GM18505 (cell line): ENCODE data around the gene PTTG1IP.

Source experiments
- ATAC-seq: cut with Tn5 transposase; IDR thresholded peaks from one replicate; pipeline ENCODE4 v1.9.1; 2021; ENCODE audit not compliant: unreplicated experiment
- POLR2A ChIP-seq: IDR thresholded peaks from 4 replicates; pipeline ENCODE4 v1.6.1; 2011; ENCODE audit warnings: borderline replicate concordance; ENCODE audit not compliant: insufficient read depth, insufficient read length; ENCODE audit errors: extremely low read depth

The PTTG1IP gene

DNA sequence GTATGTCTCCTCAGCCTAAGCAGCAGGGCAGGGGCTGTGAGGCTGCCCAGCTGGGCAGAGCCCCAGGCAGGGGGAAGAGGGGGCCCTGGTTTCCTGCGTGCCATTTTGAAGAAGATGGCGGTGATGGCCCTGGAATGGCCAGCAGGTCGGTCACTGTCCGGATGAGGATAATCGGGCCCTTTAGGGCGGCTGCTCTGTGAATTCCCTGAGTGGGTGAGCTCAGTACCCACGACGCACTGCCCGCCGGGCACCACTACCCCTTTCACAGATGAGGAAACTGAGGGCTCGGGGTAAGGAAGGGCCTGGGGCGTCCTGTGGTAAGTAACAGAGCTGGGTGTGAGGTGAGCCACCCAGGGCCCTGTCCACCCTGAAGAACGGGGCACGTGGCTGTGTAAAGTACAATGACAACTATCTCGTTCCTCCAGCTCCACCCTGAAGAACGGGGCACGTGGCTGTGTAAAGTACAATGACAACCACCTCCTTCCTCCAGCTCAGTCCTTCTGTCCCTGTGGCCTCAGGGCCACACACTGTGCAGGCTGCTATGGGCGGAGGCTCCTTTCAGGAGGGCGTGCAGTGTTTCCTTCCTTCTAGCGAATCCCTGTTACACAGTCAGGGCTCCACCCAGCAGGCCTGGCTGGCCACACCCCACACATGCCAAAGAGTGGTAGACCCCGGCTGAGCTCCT is 24.0 kb upstream of the PTTG1IP start:
- no peak for TF ChIP-seq POLR2A
- ATAC-seq = no peak

DNA sequence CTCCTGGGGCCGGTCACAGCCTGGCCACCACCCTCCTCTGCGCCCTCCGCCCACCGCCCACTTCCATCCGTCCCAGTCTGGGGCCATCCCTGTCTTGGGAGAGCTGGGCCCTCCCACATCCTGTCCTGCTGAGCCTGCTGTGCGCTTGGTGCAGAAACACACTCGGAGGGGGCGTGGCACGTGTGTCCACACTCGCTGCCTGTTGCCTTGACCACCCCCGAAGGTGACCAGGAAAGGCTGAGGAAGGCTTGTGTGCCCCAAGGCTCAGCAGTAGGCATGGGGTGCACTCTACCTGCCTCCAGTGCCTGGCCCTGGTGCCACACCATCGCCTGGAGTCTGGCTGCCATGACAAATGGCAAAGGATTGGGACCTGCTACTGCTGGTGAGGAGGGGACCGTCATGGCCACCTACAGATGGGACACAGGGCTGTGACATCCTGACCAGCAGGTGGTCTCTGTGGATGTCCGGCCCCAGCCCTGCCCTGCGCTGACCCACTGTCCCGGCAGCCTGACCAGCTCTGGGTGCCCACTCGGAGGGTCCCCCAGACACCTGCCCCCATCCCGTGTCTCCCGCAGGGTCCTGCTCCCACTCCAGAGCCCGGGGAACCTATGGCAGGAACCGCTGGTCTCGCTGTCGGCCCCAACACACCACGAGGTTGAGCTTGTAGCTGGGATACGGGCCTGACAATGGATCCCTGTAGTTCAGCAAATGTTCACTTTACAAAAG is 23.2 kb upstream of the PTTG1IP start:
- TF ChIP-seq POLR2A = no peak
- ATAC-seq = no peak

DNA sequence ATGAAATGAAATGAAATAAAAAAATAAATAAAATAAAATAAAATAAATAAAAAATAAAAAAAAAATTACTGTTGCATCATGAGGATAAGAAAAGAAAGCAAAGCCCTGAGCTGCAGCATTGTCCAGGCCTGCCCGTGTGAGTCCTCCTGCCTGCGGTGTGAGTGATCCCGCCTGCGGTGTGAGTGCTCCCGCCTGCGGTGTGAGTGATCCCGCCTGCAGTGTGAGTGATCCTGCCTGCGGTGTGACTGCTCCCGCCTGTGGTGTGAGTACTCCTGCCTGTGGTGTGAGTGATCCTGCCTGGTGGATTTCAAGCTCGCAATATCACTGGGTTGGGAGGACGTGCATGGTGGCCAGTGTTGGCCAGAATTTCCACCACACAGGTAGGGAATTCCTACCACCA is 22.4 kb upstream of the PTTG1IP start:
- TF ChIP-seq POLR2A = no peak
- ATAC-seq = no peak

DNA sequence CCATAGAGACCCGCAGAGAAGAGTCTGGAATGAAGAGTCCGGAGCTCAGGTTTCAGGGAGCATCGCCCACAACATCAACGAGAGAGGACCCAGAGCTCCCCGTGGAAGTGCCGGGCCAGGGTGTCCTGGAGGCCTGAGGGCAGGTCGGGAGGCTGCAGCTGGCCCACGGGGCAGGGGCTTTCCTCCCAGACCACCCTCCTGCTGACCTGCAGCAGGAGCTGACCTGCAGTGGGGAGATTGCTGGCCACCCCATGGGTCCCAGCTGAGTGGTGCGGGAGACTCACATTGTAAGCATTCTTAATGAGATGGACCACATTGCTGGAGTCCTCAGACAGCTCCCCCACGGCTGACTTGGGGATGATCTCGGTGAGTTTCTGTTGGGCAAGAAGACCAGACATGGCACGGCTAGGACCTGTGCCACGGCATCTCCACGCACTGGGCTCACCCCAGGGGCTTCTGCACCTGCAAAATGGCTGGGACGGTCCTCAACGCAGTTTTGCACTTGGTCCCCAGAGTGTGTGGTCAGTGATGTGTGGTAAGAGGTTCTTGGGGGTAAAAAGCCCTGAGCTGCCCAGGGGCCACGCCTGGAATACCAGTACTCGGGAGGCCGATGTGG is 21.3 kb upstream of the PTTG1IP start:
- ATAC-seq = no peak
- TF ChIP-seq POLR2A = no peak

DNA sequence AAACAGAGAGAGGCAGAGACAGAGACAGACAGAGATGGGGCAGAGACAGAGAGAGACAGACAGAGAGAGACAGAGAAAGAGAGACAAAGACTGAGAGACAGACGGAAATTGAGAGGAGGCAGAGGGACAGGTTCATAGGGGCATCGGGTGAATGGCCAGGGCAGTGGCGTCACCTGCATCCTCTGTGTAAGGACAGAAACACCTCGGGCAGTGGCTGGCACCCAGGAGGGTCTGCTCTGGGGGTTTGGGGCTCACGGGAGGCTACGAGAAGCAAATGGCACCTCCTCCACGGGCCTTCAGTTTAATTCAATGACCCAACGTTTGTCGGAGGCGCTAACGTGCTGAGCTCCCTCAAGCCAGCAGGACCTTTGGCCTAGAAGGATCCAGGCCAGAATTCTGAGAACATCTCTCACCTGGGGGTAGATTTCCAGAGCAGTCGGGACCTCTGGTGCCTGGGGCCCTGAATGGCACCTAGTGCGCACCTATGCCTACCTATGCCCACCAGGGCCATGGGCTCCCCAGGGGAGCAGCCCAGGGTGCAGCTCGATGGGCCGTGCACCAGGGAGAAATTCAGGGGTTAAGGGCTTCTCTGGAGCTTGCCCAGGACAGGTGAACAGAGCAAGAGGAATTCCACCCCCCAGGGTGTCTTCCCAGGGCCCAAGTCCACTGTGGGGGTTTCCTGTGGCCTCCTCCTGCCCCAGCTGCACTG is 20.6 kb upstream of the PTTG1IP start:
- no peak for ATAC-seq
- no peak for TF ChIP-seq POLR2A

DNA sequence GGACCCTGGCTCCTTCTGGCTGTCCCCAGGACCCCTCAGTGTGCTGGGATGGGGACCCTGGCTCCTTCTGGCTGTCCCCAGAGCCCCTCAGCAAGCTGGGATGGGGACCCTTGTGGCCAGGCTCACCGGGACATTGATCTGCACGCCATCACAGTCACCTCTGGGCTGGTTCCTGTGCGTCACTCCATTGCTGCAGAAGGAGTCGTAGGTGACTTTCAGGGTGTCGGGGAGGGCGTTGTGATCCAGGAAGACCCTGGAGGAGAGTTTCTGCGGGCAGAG is 19.7 kb upstream of the PTTG1IP start:
- no peak for TF ChIP-seq POLR2A

DNA sequence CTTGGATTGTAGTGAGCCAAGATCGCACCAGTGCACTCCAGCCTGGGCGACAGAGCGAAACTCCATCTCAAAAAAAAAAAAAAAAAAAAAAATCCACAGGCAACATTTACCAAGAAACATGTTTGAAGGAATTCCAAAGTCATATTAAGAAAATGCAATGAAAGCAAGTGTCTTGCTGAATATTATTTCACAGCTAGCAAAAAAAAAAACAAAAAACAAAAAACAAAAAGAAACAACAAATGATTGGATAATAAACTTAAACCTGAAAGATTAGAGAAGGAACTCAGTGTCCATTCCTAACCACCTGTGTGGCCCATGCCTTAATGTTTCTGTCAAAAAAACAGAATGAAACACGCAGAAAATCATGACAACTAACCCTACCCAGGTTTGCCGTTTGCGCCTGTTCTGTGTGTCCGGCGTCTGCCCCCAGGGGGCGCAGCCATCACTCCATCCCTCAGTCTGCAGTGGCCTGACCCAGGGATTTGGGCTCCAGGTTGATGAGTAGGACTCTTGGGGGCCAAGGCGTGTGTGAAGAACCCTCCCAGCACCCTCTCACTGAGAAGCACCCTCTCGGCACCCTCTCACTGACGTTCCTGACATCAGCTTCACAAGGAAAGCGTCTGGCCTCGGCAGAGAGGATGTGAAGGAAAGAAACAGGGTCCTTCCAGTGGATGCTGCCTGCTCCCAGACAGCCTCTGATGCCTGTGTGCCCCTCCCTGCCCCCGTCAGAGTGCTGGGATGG is 19.2 kb upstream of the PTTG1IP start:
- no peak for TF ChIP-seq POLR2A
- no peak for ATAC-seq

More for the DNA sequence above, 19.7 kb upstream of the PTTG1IP start:
- no peak for ATAC-seq

DNA sequence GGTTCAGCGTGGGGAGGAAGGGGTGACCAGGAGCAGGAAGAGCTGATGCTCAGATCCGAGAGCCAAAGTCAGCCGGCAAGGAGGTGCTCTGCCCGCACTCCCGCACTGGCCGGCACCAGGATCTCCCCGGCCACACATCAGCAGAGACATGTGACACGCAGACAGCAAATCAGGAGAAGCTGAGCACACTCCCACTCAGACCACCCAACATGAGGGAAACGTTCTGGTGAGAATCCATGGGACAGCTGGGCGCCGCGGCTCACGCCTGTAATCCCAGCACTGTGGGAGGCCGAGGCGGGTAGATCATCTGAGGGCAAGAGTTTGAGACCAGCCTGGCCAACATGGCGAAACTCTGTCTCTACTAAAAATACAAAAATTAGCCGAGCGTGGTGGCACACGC is 18.6 kb upstream of the PTTG1IP start:
- no peak for TF ChIP-seq POLR2A
- no peak for ATAC-seq

DNA sequence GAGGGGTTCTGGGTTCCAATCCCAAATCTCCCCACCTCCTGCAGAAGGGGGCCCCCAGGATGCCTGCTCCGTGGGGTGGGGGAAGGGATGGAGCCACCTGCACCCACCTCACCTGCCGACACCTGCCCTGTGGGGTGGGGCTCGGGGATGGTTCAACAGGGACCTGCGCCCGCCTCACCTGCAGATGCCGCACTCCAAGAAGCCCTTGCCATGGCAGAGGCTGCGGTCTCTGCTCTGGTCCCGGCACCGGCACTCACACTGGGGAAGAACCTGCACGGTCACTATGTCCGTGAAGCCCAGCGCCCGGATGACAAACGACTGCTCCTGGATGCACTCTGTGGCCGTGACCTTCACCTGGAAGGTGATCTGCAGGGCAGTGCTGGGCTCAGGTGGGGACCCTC is 18.1 kb upstream of the PTTG1IP start:
- TF ChIP-seq POLR2A = no peak
- no peak for ATAC-seq

DNA sequence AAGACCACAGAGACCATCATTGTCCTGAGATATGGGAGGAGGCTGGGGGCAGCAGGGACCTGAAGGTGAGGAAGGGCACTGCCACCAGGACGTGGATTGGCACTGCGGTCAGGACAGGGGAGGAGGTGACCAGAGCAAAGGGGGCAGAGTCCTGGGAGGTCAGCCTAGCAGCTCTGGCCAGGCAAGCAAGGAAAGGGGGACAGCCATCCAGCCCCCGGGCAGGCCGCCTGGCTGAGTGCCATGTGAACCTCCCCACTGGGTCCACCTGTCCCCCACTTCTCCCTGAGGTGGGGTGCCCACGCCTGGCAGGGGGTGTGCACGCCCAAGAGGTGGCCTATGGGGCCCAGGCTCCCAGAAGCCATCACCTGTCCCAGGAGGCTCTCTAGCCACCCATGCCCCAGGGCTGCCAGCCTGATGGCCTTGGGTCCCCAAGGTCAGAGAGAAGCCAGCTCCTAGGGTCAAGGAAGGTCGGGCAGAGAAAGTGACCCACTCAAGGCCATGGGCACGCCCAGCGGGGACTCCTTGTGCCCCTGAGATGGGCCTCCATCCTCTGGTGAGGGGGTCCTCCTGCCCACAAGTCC is 17.6 kb upstream of the PTTG1IP start:
- no peak for ATAC-seq
- TF ChIP-seq POLR2A = peak; percentile 18

DNA sequence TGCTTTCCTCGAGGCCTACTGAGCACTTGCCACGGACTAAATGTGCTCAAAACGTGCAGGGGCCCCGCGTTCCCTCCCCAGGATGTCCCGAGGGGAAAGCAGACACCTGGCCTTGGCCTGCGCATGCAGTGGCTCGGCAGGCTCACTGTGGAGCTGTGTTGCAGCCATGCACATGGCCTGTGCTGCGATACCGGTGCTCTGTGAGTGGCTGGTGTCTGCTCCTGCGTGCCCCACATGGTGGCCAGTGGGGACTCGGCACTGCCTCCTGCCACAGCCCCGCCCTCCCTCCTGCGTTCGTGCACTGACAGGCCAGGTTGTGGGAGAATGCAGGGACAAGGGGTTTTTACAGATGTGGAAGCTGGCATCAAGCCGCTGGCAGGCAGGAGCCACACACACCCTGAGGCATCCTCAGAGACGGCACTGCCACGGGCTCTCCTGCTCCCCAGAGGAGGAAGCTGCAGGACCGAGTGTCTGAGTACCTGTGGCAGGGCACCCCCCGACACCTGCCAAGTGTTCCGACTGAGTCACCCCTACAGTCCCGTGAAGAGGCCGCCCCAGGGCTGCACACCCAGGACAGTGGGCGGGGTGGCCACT is 16.9 kb upstream of the PTTG1IP start:
- no peak for TF ChIP-seq POLR2A
- ATAC-seq = no peak

DNA sequence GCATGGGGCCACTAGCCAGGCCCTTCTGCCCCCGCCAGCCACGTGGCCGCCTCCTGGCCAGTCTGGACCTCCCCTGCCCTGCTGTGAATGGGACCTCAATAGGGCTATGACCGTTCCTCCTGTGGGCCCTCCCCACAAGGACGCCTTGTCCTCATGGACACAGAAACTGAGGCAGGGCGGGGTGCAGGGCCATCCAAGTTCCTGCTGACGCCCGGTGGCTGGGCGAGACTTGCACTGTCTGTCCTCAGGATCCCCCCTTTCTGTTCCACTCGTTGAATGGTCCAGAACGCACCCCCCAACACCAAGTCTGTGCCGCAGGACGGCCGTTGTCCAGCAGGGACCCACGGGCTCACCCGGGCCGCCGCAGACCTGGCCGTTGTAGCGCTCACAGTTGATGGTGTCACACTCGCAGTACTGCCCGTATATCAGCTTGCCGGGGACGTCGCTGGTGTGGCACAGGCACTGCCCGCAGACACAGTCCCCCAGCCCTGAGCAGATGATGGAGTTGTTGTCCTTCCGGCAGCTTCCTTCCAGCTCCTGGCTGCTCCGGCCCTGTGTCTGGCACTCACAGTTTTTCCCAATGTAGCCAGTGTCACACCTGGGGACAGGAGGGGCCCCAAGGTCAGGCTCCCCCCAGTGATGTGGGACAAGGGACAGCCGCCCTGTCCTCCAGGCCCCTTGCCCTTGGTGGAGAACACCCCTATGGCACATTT is 16.3 kb upstream of the PTTG1IP start:
- ATAC-seq = no peak
- peak; percentile 13 for TF ChIP-seq POLR2A
